Omental fat pad (tissue), 4 donors: ENCODE data around the gene RETREG2. TPM values are rescaled to one million over a fixed set of nuclear protein-coding genes. Genes with fewer than 3 reads are reported as not detected.

Source experiments
- ATAC-seq: fragments of 150-250 bp; one replicate; pipeline ENCODE4 v1.9.1; 2016; ENCODE audit warnings: mild to moderate bottlenecking, moderate library complexity; ENCODE audit not compliant: low FRiP score
- DNase-seq: peaks from one replicate; pipeline ENCODE4 v3.0.0-alpha.2; 2019; ENCODE audit warnings: low spot score
- CTCF ChIP-seq, 3 donors: fragments of 450-650 bp; IDR thresholded peaks; one replicate each; pipeline ENCODE4 v1.5.1; 2016 to 2017; ENCODE audit warnings: antibody characterized with exemption in 3 of 3, mild to moderate bottlenecking in 3 of 3, moderate library complexity in 2 of 3
- total RNA-seq, 4 donors: library from RNA; depleted of rRNA; stranded (reverse); fragments of >200 nt; gene quantifications; one replicate each; pipeline ENCODE4 v1.1.0, GENCODE V29; 2016

Gene RETREG2
- total RNA-seq, 4 donors from 2014 or later = 48.5 to 73.9 (median 57.7) TPM

- ATAC-seq (no peak), DNase-seq (no peak)
- TF ChIP-seq CTCF (IDR thresholded peaks at IDR 0.05) = no peak
Observed at GRCh38 chr2:219168932-219169331, 9.1 kb upstream of the RETREG2 start.

DNA sequence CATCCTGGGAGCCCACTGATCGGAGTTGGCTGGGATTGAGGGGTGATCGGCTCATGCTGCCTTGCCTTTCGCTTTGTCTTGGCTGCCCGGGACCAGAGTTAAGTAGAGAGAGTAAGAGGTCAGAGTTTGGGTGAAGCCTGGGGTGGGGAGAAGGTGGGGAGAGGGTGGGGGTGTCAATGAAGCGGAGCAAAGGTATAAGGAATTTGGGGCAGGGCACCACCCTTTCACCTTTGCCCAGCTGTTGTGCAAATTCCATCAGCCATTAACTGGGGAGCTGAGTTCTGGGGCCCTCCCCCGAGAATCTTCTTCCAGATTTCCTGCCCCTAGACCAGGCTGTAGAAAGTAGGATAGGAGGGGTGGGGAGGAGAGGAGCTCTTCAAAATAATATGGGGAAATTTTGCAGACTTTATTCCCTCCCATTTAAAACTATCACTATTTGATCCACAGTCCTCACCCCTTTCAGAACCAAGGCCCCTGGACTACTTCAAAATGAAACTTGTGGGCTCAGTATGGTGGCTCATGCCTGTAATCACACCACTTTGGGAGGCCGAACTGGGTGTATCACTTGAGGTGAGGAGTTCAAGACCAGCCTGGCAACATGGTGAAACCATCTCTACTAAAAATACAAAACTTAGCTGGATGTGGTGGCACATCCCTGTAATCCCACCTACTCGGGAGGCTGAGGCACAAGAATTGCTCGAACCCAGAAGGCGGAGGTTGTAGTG is 8.0 kb upstream of the RETREG2 start, which contains the start of gene SLC23A3:
TSS of gene SLC23A3 (minus strand) at position 100 of the 725 bp plus-strand sequence. CDS start at position 55, 45 bp downstream.
- TF ChIP-seq CTCF (IDR thresholded peaks at IDR 0.05) = no peak
- DNase-seq = no peak
- no peak for ATAC-seq

GRCh38 chr2:219171231-219171651 is 6.8 kb upstream of the RETREG2 start:
- ATAC-seq (peak; percentile 77), DNase-seq (no peak)
- TF ChIP-seq CTCF (IDR thresholded peaks at IDR 0.05) = peak in 2 of 3 donors; percentile 11 to 50

GRCh38 chr2:219172231-219173154 is 5.6 kb upstream of the RETREG2 start:
- DNase-seq = no peak
- TF ChIP-seq CTCF (IDR thresholded peaks at IDR 0.05) = no peak
- ATAC-seq = no peak

DNA sequence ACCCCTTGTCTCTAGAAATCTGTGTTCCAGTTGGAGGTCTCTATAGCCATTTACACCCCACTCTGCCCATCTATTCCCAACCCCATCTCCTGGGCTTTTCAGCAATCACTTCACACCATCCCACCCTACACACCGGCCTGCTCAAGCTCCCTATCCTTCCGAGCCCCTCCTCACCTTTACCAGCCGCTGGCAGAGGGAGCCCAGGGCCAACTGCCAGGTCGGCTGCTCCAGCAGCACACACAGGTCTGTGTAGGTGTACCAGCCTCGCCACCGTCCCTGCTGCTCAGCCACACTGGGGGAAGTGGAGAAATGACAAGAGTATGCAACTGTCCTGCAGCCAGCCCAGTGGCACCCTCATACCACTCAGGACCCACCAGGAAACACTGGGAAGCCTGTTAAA is 4.9 kb upstream of the RETREG2 start:
- TF ChIP-seq CTCF (IDR thresholded peaks at IDR 0.05) = no peak
- no peak for ATAC-seq
- no peak for DNase-seq

DNA sequence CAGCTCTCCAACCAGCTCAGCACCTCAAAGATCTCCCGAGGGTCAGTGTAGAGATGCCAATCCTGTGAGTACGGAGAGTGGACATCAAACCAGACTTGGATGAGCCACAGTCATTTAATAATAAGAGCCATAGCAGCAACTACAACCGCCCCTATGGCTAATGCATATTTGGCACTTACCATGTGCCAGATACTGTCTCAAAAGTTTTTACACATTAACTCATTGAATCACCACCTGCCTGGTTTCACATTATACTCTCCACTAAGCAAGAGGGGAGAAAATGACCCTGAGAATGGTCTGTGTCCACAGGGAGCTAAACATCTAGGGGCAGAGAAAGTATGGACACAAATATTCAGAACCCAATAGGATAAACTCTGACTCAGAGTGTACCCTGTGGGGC is 3.9 kb upstream of the RETREG2 start:
- DNase-seq = no peak
- no peak for ATAC-seq
- TF ChIP-seq CTCF (IDR thresholded peaks at IDR 0.05) = no peak
